ENCODE results near the gene PAX9.

PAX9 gene

GRCh38 chr14:36718216-36718615 is 56.6 kb downstream of the PAX9 start:
- Histone ChIP-seq H3K79me2 (ENCODE audit: control insufficient read depth, low read length) (no peaks in the 10 kb centered on the region), H3F3A (ENCODE audit: control insufficient read depth, insufficient read depth) (no peaks in the 10 kb centered on the region), H3K27me3 (ENCODE audit: control insufficient read depth, low read length) (no peaks in the 10 kb centered on the region)

GRCh38 chr14:36719823-36720222 is 58.2 kb downstream of the PAX9 start:
- no peaks in the 10 kb centered on the region for H3F3A ChIP-seq (ENCODE audit: control insufficient read depth, insufficient read depth)
- H3K36me3 ChIP-seq (ENCODE audit: control insufficient read depth, low read length) = no peaks in the 10 kb centered on the region
- H3K9me2 ChIP-seq (replicated peaks; ENCODE audit: control insufficient read depth, low read length) = no peaks in the 10 kb centered on the region
- H3K27ac ChIP-seq (ENCODE audit: low read depth, low read length) = no peak overlapping the region
- H3K27me3 ChIP-seq (ENCODE audit: control insufficient read depth, low read length) = no peaks in the 10 kb centered on the region
- H4K20me1 ChIP-seq (ENCODE audit: control insufficient read depth, insufficient read depth, low read depth, low read length) = no peaks in the 10 kb centered on the region
- H3K4me3 ChIP-seq (ENCODE audit: low read length) = no peak overlapping the region
- H3K4me1 ChIP-seq (ENCODE audit: control insufficient read depth, low read length) = no peaks in the 10 kb centered on the region
- H3K4me2 ChIP-seq (ENCODE audit: low read length) = no peak overlapping the region
- H3K9me3 ChIP-seq (ENCODE audit: control insufficient read depth, insufficient read depth, low read length) = no peaks in the 10 kb centered on the region
- H3K79me2 ChIP-seq (ENCODE audit: control insufficient read depth, low read length) = no peaks in the 10 kb centered on the region
- TF ChIP-seq CTCF (IDR thresholded peaks at IDR 0.05; ENCODE audit: low read depth, low read length, poor library complexity, severe bottlenecking) = no peak
- TF ChIP-seq EZH2phosphoT487 (IDR thresholded peaks at IDR 0.05; ENCODE audit: borderline replicate concordance, low read length) = no peak

More at GRCh38 chr14:36718216-36718615, 56.6 kb downstream of the PAX9 start:
- H3K9me3 ChIP-seq (ENCODE audit: control insufficient read depth, insufficient read depth, low read length) = no peaks in the 10 kb centered on the region
- H3K27ac ChIP-seq (ENCODE audit: low read depth, low read length) = no peak overlapping the region
- no peaks in the 10 kb centered on the region for H3K9me2 ChIP-seq (replicated peaks; ENCODE audit: control insufficient read depth, low read length)
- TF ChIP-seq EZH2phosphoT487 (IDR thresholded peaks at IDR 0.05; ENCODE audit: borderline replicate concordance, low read length) = no peak
- no peak overlapping the region for H3K4me3 ChIP-seq (ENCODE audit: low read length)
- no peaks in the 10 kb centered on the region for H4K20me1 ChIP-seq (ENCODE audit: control insufficient read depth, insufficient read depth, low read depth, low read length)
- H3K36me3 ChIP-seq (ENCODE audit: control insufficient read depth, low read length) = no peaks in the 10 kb centered on the region
- no peak overlapping the region for H3K4me2 ChIP-seq (ENCODE audit: low read length)
- H3K4me1 ChIP-seq (ENCODE audit: control insufficient read depth, low read length) = no peaks in the 10 kb centered on the region

GRCh38 chr14:36720657-36721056 is 59.0 kb downstream of the PAX9 start:
- Histone ChIP-seq H3K4me1 (ENCODE audit: control insufficient read depth, low read length) (no peaks in the 10 kb centered on the region), H3K9me2 (replicated peaks; ENCODE audit: control insufficient read depth, low read length) (no peaks in the 10 kb centered on the region), H3K4me3 (ENCODE audit: low read length) (no peak overlapping the region), H3K79me2 (ENCODE audit: control insufficient read depth, low read length) (no peaks in the 10 kb centered on the region), H3F3A (ENCODE audit: control insufficient read depth, insufficient read depth) (no peaks in the 10 kb centered on the region), H3K27ac (ENCODE audit: low read depth, low read length) (no peak overlapping the region), H3K4me2 (ENCODE audit: low read length) (no peak overlapping the region), H3K9me3 (ENCODE audit: control insufficient read depth, insufficient read depth, low read length) (no peaks in the 10 kb centered on the region), H3K27me3 (ENCODE audit: control insufficient read depth, low read length) (no peaks in the 10 kb centered on the region), H4K20me1 (ENCODE audit: control insufficient read depth, insufficient read depth, low read depth, low read length) (no peaks in the 10 kb centered on the region), H3K36me3 (ENCODE audit: control insufficient read depth, low read length) (no peaks in the 10 kb centered on the region)
- no peak for TF ChIP-seq CTCF (IDR thresholded peaks at IDR 0.05; ENCODE audit: low read depth, low read length, poor library complexity, severe bottlenecking)
- TF ChIP-seq EZH2phosphoT487 (IDR thresholded peaks at IDR 0.05; ENCODE audit: borderline replicate concordance, low read length) = no peak

- Histone ChIP-seq H3K4me2 (ENCODE audit: low read length) (no peak overlapping the region), H3K27ac (ENCODE audit: low read depth, low read length) (no peak overlapping the region), H3K79me2 (ENCODE audit: control insufficient read depth, low read length) (no peaks in the 10 kb centered on the region), H3K4me1 (ENCODE audit: control insufficient read depth, low read length) (no peaks in the 10 kb centered on the region), H3K36me3 (ENCODE audit: control insufficient read depth, low read length) (no peaks in the 10 kb centered on the region), H3K9me3 (ENCODE audit: control insufficient read depth, insufficient read depth, low read length) (no peaks in the 10 kb centered on the region), H3F3A (ENCODE audit: control insufficient read depth, insufficient read depth) (no peaks in the 10 kb centered on the region), H3K9me2 (replicated peaks; ENCODE audit: control insufficient read depth, low read length) (no peaks in the 10 kb centered on the region), H3K4me3 (ENCODE audit: low read length) (no peak overlapping the region), H4K20me1 (ENCODE audit: control insufficient read depth, insufficient read depth, low read depth, low read length) (no peaks in the 10 kb centered on the region), H3K27me3 (ENCODE audit: control insufficient read depth, low read length) (no peaks in the 10 kb centered on the region)
- no peak for TF ChIP-seq CTCF (IDR thresholded peaks at IDR 0.05; ENCODE audit: low read depth, low read length, poor library complexity, severe bottlenecking)
- TF ChIP-seq EZH2phosphoT487 (IDR thresholded peaks at IDR 0.05; ENCODE audit: borderline replicate concordance, low read length) = no peak
Measured at GRCh38 chr14:36721877-36722276, 60.2 kb downstream of the PAX9 start.

Measured in DOHH2 (cell line).